Measurements from ENCODE around the gene HIPK1. TPM values are rescaled to one million over a fixed set of nuclear protein-coding genes. Genes with fewer than 3 reads are reported as not detected.

Gene HIPK1
- total RNA-seq, result 100 to 1,000 TPM; 102 to 128 TPM
- 116 TPM for polyA plus RNA-seq (ENCODE audit: insufficient read depth, low read depth, low replicate concordance)
- long read RNA-seq, donor 1, partial matches to known transcripts, result 5 of 5 reads
- long read RNA-seq, donor 1, other reads (novel, unspliced or antisense), result 0 of 5 reads
- long read RNA-seq, donor 2, partial matches to known transcripts, result 27 of 27 reads
- long read RNA-seq, donor 2, other reads (novel, unspliced or antisense), result 0 of 27 reads

- peak; percentile 97 for DNase-seq
- TF ChIP-seq, protein P1, sequence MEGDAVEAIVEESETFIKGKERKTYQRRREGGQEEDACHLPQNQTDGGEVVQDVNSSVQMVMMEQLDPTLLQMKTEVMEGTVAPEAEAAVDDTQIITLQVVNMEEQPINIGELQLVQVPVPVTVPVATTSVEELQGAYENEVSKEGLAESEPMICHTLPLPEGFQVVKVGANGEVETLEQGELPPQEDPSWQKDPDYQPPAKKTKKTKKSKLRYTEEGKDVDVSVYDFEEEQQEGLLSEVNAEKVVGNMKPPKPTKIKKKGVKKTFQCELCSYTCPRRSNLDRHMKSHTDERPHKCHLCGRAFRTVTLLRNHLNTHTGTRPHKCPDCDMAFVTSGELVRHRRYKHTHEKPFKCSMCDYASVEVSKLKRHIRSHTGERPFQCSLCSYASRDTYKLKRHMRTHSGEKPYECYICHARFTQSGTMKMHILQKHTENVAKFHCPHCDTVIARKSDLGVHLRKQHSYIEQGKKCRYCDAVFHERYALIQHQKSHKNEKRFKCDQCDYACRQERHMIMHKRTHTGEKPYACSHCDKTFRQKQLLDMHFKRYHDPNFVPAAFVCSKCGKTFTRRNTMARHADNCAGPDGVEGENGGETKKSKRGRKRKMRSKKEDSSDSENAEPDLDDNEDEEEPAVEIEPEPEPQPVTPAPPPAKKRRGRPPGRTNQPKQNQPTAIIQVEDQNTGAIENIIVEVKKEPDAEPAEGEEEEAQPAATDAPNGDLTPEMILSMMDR (IDR thresholded peaks at IDR 0.05), result peak in 2 of 3 experiments; percentile 10 to 22
- no peak for TF ChIP-seq POLR2A (IDR thresholded peaks at IDR 0.05)
- Histone ChIP-seq H3K27me3 (no peaks in the 10 kb centered on the region), H3K4me1 (peaks cover 29% of the 10 kb centered on the region), H3K9me3 (no peaks in the 10 kb centered on the region), H3K27ac (peak within 1 kb of the TSS; percentile 87 to 95), H3K4me3 (peak within 1 kb of the TSS; percentile 84 to 96), H3K36me3 (ENCODE audit: low read depth, missing control alignments) (no peaks in the 10 kb centered on the region)
- WGBS, 2 donors, result 0% methylated on average over 44 to 57 of the region's 61 CpGs
- intact Hi-C loops (cut with DNase I; ENCODE audit: low total_unique reads), result loop anchor here (2.0 kb wide), 1 partner anchor 24 kb away; the partner anchor contains the start of genes AP4B1 and DCLRE1B
Observed at GRCh38 chr1:113928941-113929749, at the start of gene HIPK1. Gene HIPK1 (plus strand): TSS chr1:113929324.

DNA sequence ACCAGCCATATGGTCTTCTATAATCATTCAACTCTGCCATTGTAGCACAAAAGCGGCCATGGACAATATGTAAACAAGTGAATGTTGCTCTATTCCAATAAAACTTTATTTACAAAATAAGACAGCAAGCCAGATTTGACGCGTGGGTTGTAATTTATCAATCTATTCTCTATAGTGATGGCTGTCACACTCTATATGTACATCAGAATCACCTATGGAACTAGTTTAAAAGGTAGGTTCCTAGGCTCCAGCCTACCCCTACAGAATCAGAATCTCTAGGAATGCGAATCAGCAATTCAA, 49.4 kb upstream of the HIPK1 start:
- DNase-seq, result no peak
- intact Hi-C loops (cut with DNase I; ENCODE audit: low total_unique reads), result no loop called here
- no peaks in the 10 kb centered on the region for H3K9me3 ChIP-seq
- TF ChIP-seq, protein P1 (IDR thresholded peaks at IDR 0.05), result no peak
- no peak for TF ChIP-seq POLR2A (IDR thresholded peaks at IDR 0.05)
- H3K27me3 ChIP-seq, result no peaks in the 10 kb centered on the region
- no peak overlapping the region for H3K27ac ChIP-seq
- 92 to 95% methylated on average over 4 of the region's 4 CpGs for WGBS, 2 donors
- H3K4me1 ChIP-seq, result no peaks in the 10 kb centered on the region
- no peak overlapping the region for H3K4me3 ChIP-seq
- H3K36me3 ChIP-seq (ENCODE audit: low read depth, missing control alignments), result no peaks in the 10 kb centered on the region

GRCh38 chr1:113881661-113882060, 47.5 kb upstream of the HIPK1 start:
- intact Hi-C loops (cut with DNase I; ENCODE audit: low total_unique reads), result no loop called here
- no peaks in the 10 kb centered on the region for H3K4me1 ChIP-seq
- TF ChIP-seq, protein P1 (IDR thresholded peaks at IDR 0.05), result no peak
- TF ChIP-seq POLR2A (IDR thresholded peaks at IDR 0.05), result no peak
- H3K9me3 ChIP-seq, result no peaks in the 10 kb centered on the region
- no peaks in the 10 kb centered on the region for H3K27me3 ChIP-seq
- no peak overlapping the region for H3K27ac ChIP-seq
- H3K4me3 ChIP-seq, result no peak overlapping the region
- no peak for DNase-seq
- WGBS, 2 donors, result 92 to 100% methylated on average over 2 of the region's 2 CpGs
- no peaks in the 10 kb centered on the region for H3K36me3 ChIP-seq (ENCODE audit: low read depth, missing control alignments)

GRCh38 chr1:113886417-113887401, 42.4 kb upstream of the HIPK1 start:
- H3K4me3 ChIP-seq, result no peak overlapping the region
- 87 to 90% methylated on average over 17 of the region's 17 CpGs for WGBS, 2 donors
- intact Hi-C loops (cut with DNase I; ENCODE audit: low total_unique reads), result no loop called here
- no peak for DNase-seq
- no peak overlapping the region for H3K27ac ChIP-seq
- no peaks in the 10 kb centered on the region for H3K36me3 ChIP-seq (ENCODE audit: low read depth, missing control alignments)
- no peaks in the 10 kb centered on the region for H3K4me1 ChIP-seq
- H3K9me3 ChIP-seq, result no peaks in the 10 kb centered on the region
- no peaks in the 10 kb centered on the region for H3K27me3 ChIP-seq
- TF ChIP-seq, protein P1 (IDR thresholded peaks at IDR 0.05), result no peak
- TF ChIP-seq POLR2A (IDR thresholded peaks at IDR 0.05), result no peak

Measured in testis (tissue), 5 donors.